H9 (cell line): ENCODE measurements around the gene CEP112. TPM values are rescaled to one million over a fixed set of nuclear protein-coding genes. Genes with fewer than 3 reads are reported as not detected.

Experiments used
- DNase-seq: peaks from one replicate; pipeline ENCODE4 v3.0.0-alpha.2; 2017
- H2AFZ ChIP-seq: one replicate; pipeline ENCODE4 v1.6.1; 2013; ENCODE audit warnings: mild to moderate bottlenecking, low read length, control low read depth, moderate library complexity
- H2AK5ac ChIP-seq: 2 replicates; pipeline ENCODE4 v1.6.1; 2013; ENCODE audit warnings: low read length, control low read depth, mixed read lengths; ENCODE audit not compliant: insufficient read length
- H2BK120ac ChIP-seq: one replicate; pipeline ENCODE4 v1.6.1; 2013; ENCODE audit warnings: low read depth, mild to moderate bottlenecking, low read length, control low read depth, inconsistent platforms; ENCODE audit not compliant: poor library complexity, severe bottlenecking
- H2BK12ac ChIP-seq: 2 replicates; pipeline ENCODE4 v1.6.1; 2013; ENCODE audit warnings: low read length, control low read depth, mixed read lengths, low read depth; ENCODE audit not compliant: insufficient read length
- H2BK15ac ChIP-seq: 2 replicates; pipeline ENCODE4 v1.6.1; 2013; ENCODE audit warnings: low read depth, low read length, control low read depth
- H2BK20ac ChIP-seq: one replicate; pipeline ENCODE4 v1.6.1; 2013; ENCODE audit warnings: low read depth, mild to moderate bottlenecking, low read length, control low read depth, inconsistent platforms; ENCODE audit not compliant: poor library complexity, severe bottlenecking
- H2BK5ac ChIP-seq: 2 replicates; pipeline ENCODE4 v1.6.1; 2013; ENCODE audit warnings: low read length, control low read depth, mixed read lengths; ENCODE audit not compliant: insufficient read length
- H3K14ac ChIP-seq: 2 replicates; pipeline ENCODE4 v1.6.1; 2013; ENCODE audit warnings: low read length, control low read depth; ENCODE audit not compliant: insufficient read depth
- H3K18ac ChIP-seq: 2 replicates; pipeline ENCODE4 v1.6.1; 2013; ENCODE audit warnings: low read depth, mild to moderate bottlenecking, mixed read lengths, low read length, control low read depth; ENCODE audit not compliant: insufficient read length
- H3K23ac ChIP-seq: 2 replicates; pipeline ENCODE4 v1.6.1; 2013; ENCODE audit warnings: low read length, control low read depth, mixed read lengths, low read depth; ENCODE audit not compliant: insufficient read length
- H3K23me2 ChIP-seq: 2 replicates; pipeline ENCODE4 v1.6.1; 2013; ENCODE audit warnings: low read depth, mild to moderate bottlenecking, mixed read lengths, low read length, control low read depth; ENCODE audit not compliant: insufficient read length, poor library complexity, severe bottlenecking
- H3K27ac ChIP-seq: 2 replicates; pipeline ENCODE4 v1.5.1; 2013; ENCODE audit warnings: low read length, control low read depth, mixed read lengths, low read depth; ENCODE audit not compliant: insufficient read length
- H3K27me3 ChIP-seq: 2 replicates; pipeline ENCODE4 v1.6.1; 2013; ENCODE audit warnings: low read length, control low read depth, inconsistent platforms; ENCODE audit not compliant: insufficient read depth
- H3K4ac ChIP-seq: 2 replicates; pipeline ENCODE4 v1.6.1; 2013; ENCODE audit warnings: low read depth, mild to moderate bottlenecking, control low read depth, inconsistent platforms, low read length, moderate library complexity
- H3K4me1 ChIP-seq: 2 replicates; pipeline ENCODE4 v1.6.1; 2013; ENCODE audit warnings: low read length, control low read depth, inconsistent platforms; ENCODE audit not compliant: insufficient read depth
- H3K4me2 ChIP-seq: 2 replicates; pipeline ENCODE4 v1.6.1; 2013; ENCODE audit warnings: low read length, control low read depth, mixed read lengths; ENCODE audit not compliant: insufficient read length, insufficient read depth
- H3K56ac ChIP-seq: 2 replicates; pipeline ENCODE4 v1.6.1; 2013; ENCODE audit warnings: low read depth, mild to moderate bottlenecking, mixed read lengths, low read length, control low read depth; ENCODE audit not compliant: insufficient read length
- H3K79me1 ChIP-seq: 2 replicates; pipeline ENCODE4 v1.6.1; 2013; ENCODE audit warnings: low read depth, mild to moderate bottlenecking, moderate library complexity, low read length, control low read depth, inconsistent platforms; ENCODE audit not compliant: insufficient read depth, poor library complexity, severe bottlenecking
- H3K79me2 ChIP-seq: 2 replicates; pipeline ENCODE4 v1.6.1; 2013; ENCODE audit warnings: low read length, control low read depth, inconsistent platforms; ENCODE audit not compliant: insufficient read depth
- H3K9ac ChIP-seq: 2 replicates; pipeline ENCODE4 v1.6.1; 2013; ENCODE audit warnings: low read length, control low read depth, mixed read lengths; ENCODE audit not compliant: insufficient read length; ENCODE audit errors: extremely low read depth
- H3K9me3 ChIP-seq: one replicate; pipeline ENCODE4 v1.6.1; 2013; ENCODE audit warnings: low read depth, low read length, inconsistent platforms; ENCODE audit not compliant: control insufficient read depth
- H3T11ph ChIP-seq: one replicate; pipeline ENCODE4 v1.6.1; 2013; ENCODE audit warnings: mild to moderate bottlenecking, low read length, control low read depth, inconsistent platforms
- H4K20me1 ChIP-seq: one replicate; pipeline ENCODE4 v1.6.1; 2013; ENCODE audit not compliant: control insufficient read depth, insufficient read length, insufficient read depth
- H4K5ac ChIP-seq: 2 replicates; pipeline ENCODE4 v1.6.1; 2013; ENCODE audit warnings: low read depth, mild to moderate bottlenecking, mixed read lengths, low read length, control low read depth; ENCODE audit not compliant: insufficient read length
- H4K8ac ChIP-seq: replicated peaks from 2 replicates; pipeline ENCODE4 v1.6.1; 2013; ENCODE audit warnings: low read length, control low read depth, mixed read lengths, low read depth; ENCODE audit not compliant: insufficient read length
- H4K91ac ChIP-seq: 2 replicates; pipeline ENCODE4 v1.6.1; 2013; ENCODE audit warnings: low read depth, mild to moderate bottlenecking, moderate library complexity, mixed read lengths, low read length, control low read depth; ENCODE audit not compliant: insufficient read length
- H3K27ac Mint-ChIP-seq, 3 experiments: 2 replicates in 2 of 3; 3 replicates in 1 of 3; pipeline ENCODE4 v1.8.0; 2020 to 2021; ENCODE audit warnings: mixed read lengths in 3 of 3, mild to moderate bottlenecking in 1 of 3, moderate library complexity in 1 of 3
- H3K27me3 Mint-ChIP-seq: 2 replicates; pipeline ENCODE4 v1.8.0; 2021; ENCODE audit warnings: low read depth, mild to moderate bottlenecking, moderate library complexity, mixed read lengths
- H3K36me3 Mint-ChIP-seq, 3 experiments: 2 replicates in 2 of 3; 3 replicates in 1 of 3; pipeline ENCODE4 v1.8.0; 2020 to 2021; ENCODE audit warnings: low read depth in 3 of 3, mixed read lengths in 3 of 3; ENCODE audit not compliant: insufficient read depth in 1 of 3
- H3K4me1 Mint-ChIP-seq, 2 experiments: 2 replicates each; pipeline ENCODE4 v1.8.0; 2020; ENCODE audit warnings: mixed read lengths in 2 of 2
- H3K4me3 Mint-ChIP-seq, 2 experiments: 2 replicates in 1 of 2; 3 replicates in 1 of 2; pipeline ENCODE4 v1.8.0; 2020 to 2021; ENCODE audit warnings: mild to moderate bottlenecking in 2 of 2, mixed read lengths in 2 of 2, moderate library complexity in 1 of 2
- H3K9me3 Mint-ChIP-seq, 2 experiments: 2 replicates in 1 of 2; 3 replicates in 1 of 2; pipeline ENCODE4 v1.8.0; 2020; ENCODE audit warnings: mild to moderate bottlenecking in 2 of 2, mixed read lengths in 2 of 2, moderate library complexity in 1 of 2
- CTCF ChIP-seq: fragments of 200-600 bp; sonication (generic); conservative IDR thresholded peaks from 3 replicates; pipeline ENCODE4 v1.8.0; 2021; ENCODE audit warnings: antibody characterized with exemption, mild to moderate bottlenecking
- WGBS: extraction: QIAGEN DNeasy Blood & Tissue Kit; methylation state at CpG from one replicate; pipeline ENCODE4 v1.1.7; 2013; ENCODE audit warnings: missing lambda C conversion rate, low lambda C conversion rate, mixed read lengths; ENCODE audit not compliant: insufficient read length; ENCODE audit errors: extremely low coverage; 5-methylcytosine and 5-hydroxymethylcytosine counted together
- total RNA-seq: library from RNA; stranded (reverse); gene quantifications from 2 replicates; pipeline ENCODE4 v1.2.1, GENCODE V29; 2021

The CEP112 gene
- total RNA-seq, 1 experiment from 2014 or later: 5.4 TPM

DNA sequence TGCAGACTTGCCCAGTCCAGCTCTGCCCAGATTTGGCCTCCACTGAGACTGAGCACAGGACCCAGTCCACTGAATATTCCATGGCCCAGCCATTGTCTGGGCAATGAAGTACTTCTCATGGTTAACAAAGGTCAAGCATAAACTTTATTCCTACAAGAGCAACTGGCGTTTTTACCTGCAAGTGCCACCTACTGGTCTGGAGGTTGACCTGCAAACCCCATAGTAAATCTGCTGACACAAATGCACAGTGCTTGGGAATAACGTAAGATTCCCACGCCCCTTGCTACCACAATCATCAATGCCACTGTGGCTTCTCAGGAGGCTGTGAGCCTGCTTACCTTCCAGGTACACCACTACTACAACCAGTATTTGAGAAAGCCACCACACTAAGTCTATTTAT is 170.2 kb downstream of the CEP112 start:
- Histone ChIP-seq H3K9me3 (no peaks in the 10 kb centered on the region), H3K14ac (no peak overlapping the region), H3K27ac (no peak overlapping the region), H2BK5ac (no peak overlapping the region), H3K9ac (no peak overlapping the region), H2BK20ac (no peak overlapping the region), H2BK12ac (no peak overlapping the region), H2AFZ (no peak overlapping the region), H3K56ac (no peak overlapping the region), H4K5ac (peak overlapping the region; percentile 63), H3K23me2 (no peaks in the 10 kb centered on the region), H3K18ac (no peak overlapping the region), H3T11ph (no peak overlapping the region), H4K20me1 (no peaks in the 10 kb centered on the region), H2BK120ac (no peak overlapping the region), H3K79me1 (no peaks in the 10 kb centered on the region), H4K91ac (no peak overlapping the region), H3K27me3 (no peaks in the 10 kb centered on the region), H3K4me2 (no peak overlapping the region), H3K4me1 (no peaks in the 10 kb centered on the region), H3K4ac (no peak overlapping the region), H2AK5ac (no peak overlapping the region), H3K23ac (no peak overlapping the region), H3K79me2 (no peaks in the 10 kb centered on the region), H4K8ac (peak overlapping the region; percentile 77), H2BK15ac (no peak overlapping the region)
- no CpG with 5 or more reads among the region's 3 CpGs for WGBS
- Mint-ChIP-seq H3K27ac (no peak overlapping the region), H3K36me3 (peaks cover 12 to 23% (median 14%) of the 10 kb centered on the region in 3 experiments), H3K9me3 (peaks cover 24% of the 10 kb centered on the region in 2 experiments), H3K4me1 (no peaks in the 10 kb centered on the region), H3K27me3 (no peaks in the 10 kb centered on the region), H3K4me3 (no peak overlapping the region)
- TF ChIP-seq CTCF: peak; percentile 45; the same call in 2 of the 3 replicates
- DNase-seq: peak; percentile 32
